CD4-positive, alpha-beta T cell treated with Interleukin-1 beta for 1 hour (primary cell): ENCODE results near the gene ITPR2.

Source experiments
- DNase-seq, 2 donors: peaks; one replicate each; pipeline ENCODE4 v3.0.0-alpha.2; 2020 to 2022

ITPR2 gene

GRCh38 chr12:26821212-26821701, 11.7 kb downstream of the ITPR2 start:
- no peak for DNase-seq

GRCh38 chr12:26818636-26819035, 14.4 kb downstream of the ITPR2 start:
- no peak for DNase-seq

DNA sequence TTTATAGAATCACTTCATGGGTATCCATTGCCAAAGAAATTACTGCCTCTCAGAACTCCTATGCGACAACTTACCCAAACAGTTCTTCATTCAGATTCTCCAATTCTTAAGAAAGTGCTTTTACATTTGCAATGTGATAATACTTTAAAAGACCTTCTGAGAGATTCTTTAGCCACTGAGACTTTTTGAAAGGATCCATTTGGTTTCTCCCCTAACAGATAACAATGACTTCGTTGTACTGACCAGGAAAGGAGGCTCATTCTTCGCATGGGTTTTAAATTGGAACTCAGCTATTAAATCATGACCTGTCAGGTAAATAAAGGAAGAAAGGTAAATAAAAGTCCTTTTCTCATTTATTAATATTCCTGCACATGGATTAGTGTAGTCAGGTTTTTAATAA, 14.8 kb downstream of the ITPR2 start:
- DNase-seq, result no peak

GRCh38 chr12:26817183-26817591, 15.8 kb downstream of the ITPR2 start:
- no peak for DNase-seq

- no peak for DNase-seq
Observed at GRCh38 chr12:26813812-26814211, 19.2 kb downstream of the ITPR2 start.

DNA sequence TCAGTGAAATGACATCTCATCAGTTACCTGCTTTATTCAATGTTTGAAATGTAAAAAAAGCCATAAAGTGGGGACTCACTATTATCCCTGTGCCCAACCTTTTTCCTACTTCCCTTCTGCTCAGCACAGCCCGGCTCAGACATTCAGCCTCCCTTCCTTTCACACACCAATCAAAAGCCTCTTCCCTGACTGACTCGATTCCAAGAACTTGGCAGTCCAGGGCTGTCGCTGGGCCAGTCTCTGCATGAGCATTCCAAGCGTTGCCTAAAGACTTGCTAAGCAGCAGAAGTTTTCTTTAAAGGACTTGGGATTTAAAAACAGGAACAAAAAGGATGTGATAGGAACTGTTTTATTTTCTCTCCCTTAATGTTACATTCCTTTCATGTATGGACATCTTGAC, 22.7 kb downstream of the ITPR2 start:
- DNase-seq, result no peak

- no peak for DNase-seq
Observed at GRCh38 chr12:26809611-26810285, 23.2 kb downstream of the ITPR2 start.

GRCh38 chr12:26808766-26809476, 24.1 kb downstream of the ITPR2 start:
- no peak for DNase-seq

DNA sequence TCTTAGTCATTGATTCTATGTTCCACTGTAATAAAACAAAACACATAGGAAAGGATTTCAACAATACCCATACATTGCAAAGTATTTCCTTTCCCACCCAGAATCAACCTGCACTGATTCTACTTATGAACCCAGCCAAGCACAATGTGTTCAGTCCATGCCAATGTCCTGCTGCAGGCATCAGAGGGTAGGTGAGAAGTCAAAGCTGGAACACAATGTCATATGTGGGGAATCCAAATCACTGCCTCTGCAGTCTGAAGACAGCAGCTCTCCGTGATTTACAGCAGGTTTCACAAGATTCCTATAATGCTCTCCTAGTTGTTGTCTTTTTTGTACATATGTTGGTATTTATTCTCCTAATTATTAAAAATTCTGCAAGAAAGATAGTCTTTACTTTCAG, 25.7 kb downstream of the ITPR2 start:
- DNase-seq, result no peak

- no peak for DNase-seq
Observed at GRCh38 chr12:26806556-26806955, 26.4 kb downstream of the ITPR2 start.

DNA sequence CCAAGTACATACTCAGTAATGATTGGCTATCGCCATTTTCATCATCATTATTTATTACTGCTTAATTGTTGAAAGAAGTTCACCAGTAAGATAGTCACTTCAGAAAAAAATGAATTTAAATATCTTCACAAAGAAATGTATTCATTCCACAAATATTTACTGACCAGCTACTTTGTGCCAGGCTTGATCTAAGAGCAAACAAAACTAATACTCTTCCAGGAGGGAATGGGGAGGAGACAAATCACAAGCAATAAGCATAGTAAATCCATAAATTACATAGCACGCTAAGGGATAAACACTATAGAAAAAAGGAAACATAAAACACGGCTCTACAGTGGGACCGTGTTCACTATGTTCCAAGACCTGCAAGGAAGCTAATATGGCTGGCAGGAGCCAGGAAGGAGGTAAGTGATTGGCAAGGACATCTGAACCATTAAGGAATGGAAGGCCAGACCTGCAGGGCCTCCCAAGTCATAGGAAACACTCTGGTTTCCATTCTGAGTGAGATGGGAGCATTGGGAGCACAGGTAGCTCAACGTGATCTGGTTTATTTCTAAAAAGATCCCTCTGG, 27.5 kb downstream of the ITPR2 start:
- no peak for DNase-seq

DNA sequence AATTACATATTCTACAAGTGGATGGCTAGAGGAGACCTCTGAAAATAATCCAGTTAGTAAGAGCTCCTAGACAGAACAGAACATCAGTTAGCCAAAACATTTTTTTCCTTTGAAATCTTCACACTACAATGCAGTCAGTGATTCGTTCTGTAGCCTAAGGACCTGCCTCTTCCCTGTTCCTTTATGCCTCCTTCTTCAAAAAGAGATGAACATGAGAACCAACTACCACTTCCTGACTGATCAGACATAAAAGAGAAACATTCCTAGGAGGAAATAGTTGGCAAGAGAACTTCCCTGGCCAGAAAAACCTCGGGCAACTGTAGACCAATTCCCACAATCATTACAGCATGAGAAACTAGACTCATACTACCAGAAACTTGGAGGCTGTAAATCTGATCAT, 29.4 kb downstream of the ITPR2 start:
- no peak for DNase-seq

GRCh38 chr12:26801486-26801885, 31.5 kb downstream of the ITPR2 start:
- no peak for DNase-seq

DNA sequence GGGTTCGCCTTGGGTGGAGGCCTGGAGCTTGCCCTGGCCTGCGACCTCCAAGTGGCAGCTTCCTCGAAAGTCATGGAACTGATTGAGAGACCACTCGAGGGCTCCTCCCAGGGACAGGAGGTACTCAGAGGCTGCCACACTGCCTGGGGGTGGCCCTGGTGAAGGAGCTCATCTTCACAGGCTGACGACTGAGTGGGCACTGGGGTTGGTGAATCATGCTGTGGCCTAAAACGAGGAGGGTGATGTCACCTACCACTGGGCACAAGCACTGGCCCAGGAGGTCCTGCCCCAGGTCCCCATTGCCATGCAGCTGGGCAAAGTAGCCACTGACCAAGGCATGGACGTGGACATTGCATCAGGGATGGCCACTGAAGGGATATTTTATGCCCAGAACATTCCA, 32.1 kb downstream of the ITPR2 start:
- DNase-seq, result no peak

DNA sequence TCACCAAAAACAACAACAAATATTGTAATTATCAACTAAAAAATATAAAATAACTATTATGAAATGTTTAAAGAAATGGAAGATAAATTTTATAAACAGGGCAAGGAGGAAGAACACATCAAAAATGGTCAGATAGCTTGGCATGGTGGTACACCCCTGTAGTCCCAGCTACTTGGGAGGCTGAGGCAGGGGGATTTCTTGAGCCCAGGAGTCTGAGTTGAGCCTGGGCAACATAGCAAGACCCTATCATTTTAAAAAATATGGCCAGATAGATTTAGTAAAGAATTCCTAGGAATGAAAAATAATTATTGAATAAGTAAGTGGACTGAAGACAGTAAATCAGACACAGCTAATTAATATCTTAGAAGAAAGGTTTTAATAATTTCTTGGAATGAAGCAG, 32.6 kb downstream of the ITPR2 start:
- DNase-seq, result no peak

DNA sequence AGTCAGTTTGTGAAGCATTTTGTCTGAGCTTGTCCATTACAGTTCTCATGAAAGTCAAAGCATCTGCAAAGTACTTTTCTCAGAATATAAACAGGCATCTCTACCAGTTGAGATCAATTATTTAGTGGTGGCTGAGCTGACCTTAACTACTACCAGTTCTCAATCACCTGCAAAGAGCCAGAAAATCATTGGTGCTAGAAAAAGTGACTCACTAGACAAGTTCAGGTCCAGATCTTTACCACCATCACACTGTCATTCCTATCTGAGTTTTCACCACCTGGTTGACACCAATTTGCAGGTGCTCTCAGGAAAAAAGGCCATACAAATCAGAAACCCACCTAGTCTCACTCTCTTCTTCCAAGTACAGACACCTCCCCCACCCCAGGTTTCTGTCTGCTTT, 33.3 kb downstream of the ITPR2 start:
- DNase-seq, result no peak

DNA sequence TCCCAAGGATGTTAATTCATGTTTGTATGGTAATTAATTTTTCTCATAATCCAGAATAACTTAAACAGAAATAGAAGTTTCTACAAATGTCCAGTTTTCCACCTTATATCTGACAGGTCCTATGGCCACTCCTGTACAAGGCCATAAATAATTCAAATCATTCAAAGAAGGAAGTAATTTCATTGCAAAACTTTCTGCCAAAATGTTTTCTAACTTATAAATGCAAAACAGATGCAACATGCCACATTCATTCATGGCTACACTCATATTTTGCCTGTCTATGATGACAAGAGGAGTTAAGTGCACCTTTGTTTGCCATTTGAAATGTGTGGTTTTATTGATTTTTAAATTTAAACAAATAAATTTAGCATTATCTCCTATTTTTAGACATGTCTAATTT, 34.4 kb downstream of the ITPR2 start:
- DNase-seq, result no peak

GRCh38 chr12:26798023-26798422, 35.0 kb downstream of the ITPR2 start:
- DNase-seq, result no peak

- no peak for DNase-seq
Observed at GRCh38 chr12:26795910-26796309, 37.1 kb downstream of the ITPR2 start.

- DNase-seq, result no peak
Observed at GRCh38 chr12:26791301-26791791, 41.6 kb downstream of the ITPR2 start.

DNA sequence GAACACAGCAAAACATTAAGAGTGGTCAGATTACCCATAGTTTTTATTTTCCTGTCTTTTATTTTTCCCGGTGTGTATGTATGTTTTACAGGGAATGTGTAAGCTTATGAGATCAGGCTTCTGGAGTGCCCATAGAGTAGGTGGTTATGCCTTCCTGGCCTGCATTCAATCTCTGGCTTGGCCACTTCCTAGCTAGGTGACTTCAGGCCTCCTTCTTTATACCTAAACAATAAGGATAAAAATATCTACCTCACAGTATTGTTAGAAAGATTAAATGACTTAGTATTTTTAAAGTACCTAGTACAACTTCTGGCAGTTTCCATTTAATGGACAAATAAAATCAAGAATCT, 42.4 kb downstream of the ITPR2 start:
- DNase-seq, result no peak

DNA sequence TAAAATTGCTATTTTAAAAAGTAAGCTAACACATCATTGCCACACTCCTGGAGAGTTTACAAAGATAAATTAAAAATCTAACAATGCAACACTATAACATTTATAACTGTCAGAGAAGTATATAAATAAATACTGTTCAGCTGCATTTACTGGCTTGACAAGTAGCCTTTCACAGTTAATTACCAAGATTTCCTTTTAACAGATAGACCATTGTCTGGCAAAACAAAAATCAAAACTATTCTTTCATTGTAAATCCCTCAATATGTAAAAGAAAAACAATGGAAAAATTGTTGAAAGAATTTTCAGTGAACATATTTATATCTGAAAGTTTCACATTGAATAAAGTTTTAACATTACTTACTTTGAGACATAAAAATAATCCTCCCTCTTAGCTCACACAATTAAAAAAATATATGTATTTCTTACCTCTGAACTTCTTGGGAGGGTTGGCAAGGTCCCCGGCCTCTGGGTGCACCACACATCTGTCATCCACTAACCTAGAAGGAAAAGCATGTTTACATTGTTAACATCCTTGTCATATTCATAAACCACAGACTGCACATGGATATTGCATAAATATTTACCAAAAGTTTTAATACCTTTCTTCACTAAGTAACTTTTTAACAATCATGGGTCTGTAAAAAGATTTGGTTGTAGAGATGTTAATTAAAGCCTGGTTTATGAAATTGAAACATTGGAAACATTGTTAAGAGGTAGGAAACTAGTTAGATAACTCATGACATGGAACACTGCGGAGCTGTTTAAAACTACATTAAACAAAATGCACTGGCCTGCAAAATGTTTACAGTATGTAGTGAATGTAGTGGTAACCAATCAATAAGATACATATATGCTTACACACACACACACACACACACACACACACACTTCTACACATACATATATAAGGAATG, 43.0 kb downstream of the ITPR2 start:
- DNase-seq, result no peak

- no peak for DNase-seq
Observed at GRCh38 chr12:26786865-26787514, 46.0 kb downstream of the ITPR2 start.
